Panc1 (cell line): Measurements from ENCODE around the gene FAM120C. TPM values are rescaled to one million over a fixed set of nuclear protein-coding genes. Genes with fewer than 3 reads are reported as not detected.

Source experiments
- ATAC-seq: fragments of 200-7000 bp; cut with Tn5 transposase; 2 replicates; pipeline ENCODE4 v1.9.1; 2020; ENCODE audit warnings: mild to moderate bottlenecking, moderate library complexity
- BruUV-seq: library from RNA; stranded (reverse); fragments of 400-500 nt; replicated peaks from 2 replicates; lab custom pipeline; 2021; lab: Mats Ljungman, UMichigan
- CTCF ChIA-PET: fragments of 300-600 bp; sonication (Branson Sonifier 250); formaldehyde crosslinking; loops from one replicate; lab custom pipeline; 2022; ENCODE audit warnings: antibody characterized with exemption; lab: Charles Lee
- POLR2A ChIA-PET: fragments of 300-600 bp; sonication (Branson Sonifier 250); formaldehyde crosslinking; loops from one replicate; lab custom pipeline; 2022; ENCODE audit warnings: antibody characterized with exemption; lab: Charles Lee
- DNase-seq: peaks from one replicate; pipeline ENCODE4 v3.0.0-alpha.2; 2010; ENCODE audit warnings: low read depth, low spot score
- H3K27ac ChIP-seq: 2 replicates; pipeline ENCODE4 v1.5.1; 2011; ENCODE audit warnings: mild to moderate bottlenecking, low read length, inconsistent platforms
- H3K27me3 ChIP-seq: fragments of 200-500 bp; sonication (Bioruptor generic); 2 replicates; pipeline ENCODE4 v1.6.0; 2014; ENCODE audit warnings: low read length, inconsistent platforms; ENCODE audit not compliant: control insufficient read depth, insufficient read depth
- H3K36me3 ChIP-seq: fragments of 200-500 bp; sonication (Bioruptor generic); 2 replicates; pipeline ENCODE4 v1.5.1; 2014; ENCODE audit warnings: inconsistent platforms, mild to moderate bottlenecking, low read length, moderate library complexity; ENCODE audit not compliant: control insufficient read depth, insufficient read depth
- H3K4me1 ChIP-seq: 2 replicates; pipeline ENCODE4 v1.5.1; 2011; ENCODE audit warnings: inconsistent platforms, mild to moderate bottlenecking, low read length, moderate library complexity; ENCODE audit not compliant: control insufficient read depth, insufficient read depth
- H3K4me3 ChIP-seq, 2 experiments: 2 replicates each; pipeline ENCODE4 v1.5.1; 2011 to 2012; ENCODE audit warnings: low read depth in 2 of 2, low read length in 2 of 2, mild to moderate bottlenecking in 2 of 2, inconsistent platforms in 1 of 2, moderate library complexity in 1 of 2
- H3K9me3 ChIP-seq: fragments of 200-500 bp; sonication (Bioruptor generic); 2 replicates; pipeline ENCODE4 v1.5.1; 2014; ENCODE audit warnings: low read depth, mild to moderate bottlenecking, inconsistent platforms, low read length, moderate library complexity; ENCODE audit not compliant: control insufficient read depth, insufficient read depth
- CTCF ChIP-seq: fragments of 450-650 bp; IDR thresholded peaks from 2 replicates; pipeline ENCODE4 v1.5.1; 2017; ENCODE audit warnings: mild to moderate bottlenecking
- POLR2AphosphoS5 ChIP-seq: IDR thresholded peaks from 2 replicates; pipeline ENCODE4 v1.6.1; 2012; ENCODE audit warnings: mild to moderate bottlenecking, low read depth, low read length, moderate library complexity
- REST ChIP-seq, 2 experiments: IDR thresholded peaks; 2 replicates each; pipeline ENCODE4 v1.6.1; 2011 to 2012; ENCODE audit warnings: low read depth in 2 of 2, control low read depth in 1 of 2, low read length in 1 of 2, mild to moderate bottlenecking in 1 of 2, moderate library complexity in 1 of 2; ENCODE audit not compliant: insufficient read depth in 1 of 2
- SIN3A ChIP-seq: IDR thresholded peaks from 2 replicates; pipeline ENCODE4 v1.6.1; 2012; ENCODE audit warnings: low read depth, mild to moderate bottlenecking, low read length, moderate library complexity, borderline replicate concordance; ENCODE audit not compliant: insufficient read depth
- TCF7L2 ChIP-seq: IDR thresholded peaks from 2 replicates; pipeline ENCODE4 v1.6.1; 2011; ENCODE audit warnings: mild to moderate bottlenecking, low read depth, low read length, inconsistent platforms
- in situ Hi-C: cut with HindIII; loops from 2 replicates; pipeline ENCODE4 v1.10.0; 2016; ENCODE audit warnings: low sequenced_read_pairs, low pct_unique_long_range_greater_than_20kb
- intact Hi-C: fragments of 100-400 bp; cut with micrococcal nuclease; formaldehyde crosslinking; loops from one replicate; pipeline ENCODE4 v1.10.0; 2022; ENCODE audit not compliant: unreplicated experiment
- total RNA-seq: library from RNA; stranded (reverse); gene quantifications from one replicate; pipeline ENCODE4 v1.2.1, GENCODE V29; 2021; ENCODE audit not compliant: unreplicated experiment

The FAM120C gene
- total RNA-seq, 1 experiment from 2014 or later, result 12.1 TPM

- DNase-seq (no peak), ATAC-seq (no peak)
- POLR2A ChIA-PET, result no interaction called here
- CTCF ChIA-PET, result interaction anchor here (0.6 kb wide), 2 partner anchors 157 to 1407 kb away, joined by 3 read pairs; no protein-coding TSS in a partner anchor
- Histone ChIP-seq H3K4me3 (peak overlapping the region; percentile 56 to 67), H3K4me1 (peaks cover 26% of the 10 kb centered on the region), H3K9me3 (no peaks in the 10 kb centered on the region), H3K27me3 (no peaks in the 10 kb centered on the region), H3K36me3 (no peaks in the 10 kb centered on the region; the same call in none of the 2 replicates), H3K27ac (peak overlapping the region; percentile 93)
- no peak for TF ChIP-seq POLR2AphosphoS5
- no peak for TF ChIP-seq REST (IDR thresholded peaks at IDR 0.05; ENCODE audit: insufficient read depth in 1 of 2, low read depth in 2 of 2, low read length in 1 of 2)
- no peak for TF ChIP-seq TCF7L2
- no peak for TF ChIP-seq SIN3A
- no peak for TF ChIP-seq CTCF
- intact Hi-C loops, result no loop called here
- in situ Hi-C loops, result no loop called here
- BruUV-seq, result TSS peak; percentile 51
Measured at GRCh38 chrX:54181202-54181953, 1.7 kb downstream of the FAM120C start.

GRCh38 chrX:54180403-54180802, 2.7 kb downstream of the FAM120C start:
- DNase-seq (no peak), ATAC-seq (no peak)
- ChIA-PET CTCF (no interaction called here), POLR2A (no interaction called here)
- TF ChIP-seq CTCF (no peak), POLR2AphosphoS5 (no peak), SIN3A (no peak), REST (IDR thresholded peaks at IDR 0.05; ENCODE audit: insufficient read depth in 1 of 2, low read depth in 2 of 2, low read length in 1 of 2) (no peak), TCF7L2 (no peak)
- no peaks in the 10 kb centered on the region for H3K9me3 ChIP-seq
- peak overlapping the region; percentile 56 to 67 for H3K4me3 ChIP-seq
- intact Hi-C loops (no loop called here), in situ Hi-C loops (no loop called here)
- no TSS peak for BruUV-seq
- H3K36me3 ChIP-seq, result no peaks in the 10 kb centered on the region; the same call in none of the 2 replicates
- H3K4me1 ChIP-seq, result peaks cover 26% of the 10 kb centered on the region
- H3K27ac ChIP-seq, result peak overlapping the region; percentile 93
- no peaks in the 10 kb centered on the region for H3K27me3 ChIP-seq
